ENCODE data around the gene DERA. TPM values are rescaled to one million over a fixed set of nuclear protein-coding genes. Genes with fewer than 3 reads are reported as not detected.

The DERA gene
- total RNA-seq, 2 donors from 2014 or later: 33.5 to 36.2 TPM

- Mint-ChIP-seq H3K9me3 (no peaks in the 10 kb centered on the region), H3K36me3 (peaks cover 0 to 14% of the 10 kb centered on the region in 2 donors), H3K27ac (peak overlapping the region in 1 of 2 donors; percentile 39)
- ATAC-seq (peak in 1 of 2 donors; percentile 48), DNase-seq (ENCODE audit: low spot score in 2 of 2) (peak in 1 of 2 donors; percentile 7)
Measured at GRCh38 chr12:15979096-15980092, 68.3 kb downstream of the DERA start.

GRCh38 chr12:15982071-15982470 lies 70.9 kb downstream of the DERA start:
- ATAC-seq (no peak), DNase-seq (ENCODE audit: low spot score in 2 of 2) (no peak)
- H3K27ac Mint-ChIP-seq: no peak overlapping the region
- peaks cover 19 to 26% of the 10 kb centered on the region in 2 donors for H3K36me3 Mint-ChIP-seq
- no peaks in the 10 kb centered on the region for H3K9me3 Mint-ChIP-seq

DNA sequence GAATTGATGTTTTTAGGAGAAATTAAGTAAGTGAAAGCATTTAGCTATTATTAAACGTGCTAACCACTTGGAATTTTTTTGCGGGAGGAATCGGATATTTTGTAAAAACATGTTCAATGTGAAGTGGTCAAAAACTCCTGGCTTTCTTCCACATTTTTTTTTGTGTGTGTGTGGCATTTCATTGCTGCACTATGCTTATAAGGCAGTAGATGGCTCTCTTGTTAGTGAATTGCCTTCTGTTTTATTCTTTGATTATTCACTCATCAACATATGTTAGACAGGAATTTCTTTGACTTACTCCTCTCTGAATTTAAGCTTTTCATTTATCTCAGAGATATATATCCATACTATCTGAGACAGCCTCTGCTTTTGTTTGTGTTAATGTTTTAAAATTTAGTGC lies 71.3 kb downstream of the DERA start:
- no peak for DNase-seq (ENCODE audit: low spot score in 2 of 2)
- H3K27ac Mint-ChIP-seq: no peak overlapping the region
- H3K9me3 Mint-ChIP-seq: no peaks in the 10 kb centered on the region
- no peak for ATAC-seq
- peaks cover 23 to 27% of the 10 kb centered on the region in 2 donors for H3K36me3 Mint-ChIP-seq

GRCh38 chr12:15982921-15983320 lies 71.8 kb downstream of the DERA start:
- peaks cover 27 to 31% of the 10 kb centered on the region in 2 donors for H3K36me3 Mint-ChIP-seq
- no peaks in the 10 kb centered on the region for H3K9me3 Mint-ChIP-seq
- ATAC-seq (no peak), DNase-seq (ENCODE audit: low spot score in 2 of 2) (no peak)
- peak overlapping the region in 1 of 2 donors; percentile 34 for H3K27ac Mint-ChIP-seq

- Mint-ChIP-seq H3K27ac (no peak overlapping the region), H3K36me3 (peaks cover 27 to 36% of the 10 kb centered on the region in 2 donors), H3K9me3 (no peaks in the 10 kb centered on the region)
- DNase-seq (ENCODE audit: low spot score in 2 of 2) (no peak), ATAC-seq (no peak)
Measured at GRCh38 chr12:15984097-15984800, 73.1 kb downstream of the DERA start.

- Mint-ChIP-seq H3K9me3 (no peaks in the 10 kb centered on the region), H3K27ac (no peak overlapping the region), H3K36me3 (peaks cover 27 to 36% of the 10 kb centered on the region in 2 donors)
- ATAC-seq (no peak), DNase-seq (ENCODE audit: low spot score in 2 of 2) (no peak)
Measured at GRCh38 chr12:15984963-15985362, 73.8 kb downstream of the DERA start.

- ATAC-seq (no peak), DNase-seq (ENCODE audit: low spot score in 2 of 2) (no peak)
- Mint-ChIP-seq H3K27ac (no peak overlapping the region), H3K9me3 (no peaks in the 10 kb centered on the region), H3K36me3 (peaks cover 36 to 44% of the 10 kb centered on the region in 2 donors)
Measured at GRCh38 chr12:15987696-15988095, 76.6 kb downstream of the DERA start.

- DNase-seq (ENCODE audit: low spot score in 2 of 2) (no peak), ATAC-seq (no peak)
- H3K36me3 Mint-ChIP-seq: peaks cover 36 to 39% of the 10 kb centered on the region in 2 donors
Measured at GRCh38 chr12:15988983-15989755, 78.0 kb downstream of the DERA start.

DNA sequence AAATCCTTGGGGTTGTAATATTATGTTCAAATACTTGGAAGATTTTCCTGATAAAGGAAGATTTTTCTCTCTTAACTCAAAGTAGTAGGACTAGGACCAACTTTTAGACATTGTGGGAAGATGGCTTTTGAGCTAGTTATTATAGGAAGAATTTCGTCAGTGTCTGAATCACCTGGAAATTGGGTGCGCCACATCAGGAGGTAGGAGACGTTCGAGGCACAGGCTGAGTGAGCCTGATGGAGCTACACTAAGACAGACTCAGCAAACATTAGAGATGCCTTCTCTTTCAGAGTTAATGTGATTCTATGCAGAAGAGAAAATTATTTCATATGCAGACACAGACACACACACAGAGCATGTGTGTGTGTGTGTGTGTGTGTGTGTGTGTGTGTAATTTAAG lies 84.7 kb downstream of the DERA start:
- Mint-ChIP-seq H3K9me3 (no peaks in the 10 kb centered on the region), H3K36me3 (peaks cover 6 to 10% of the 10 kb centered on the region in 2 donors), H3K27ac (no peak overlapping the region)
- DNase-seq (ENCODE audit: low spot score in 2 of 2) (no peak), ATAC-seq (no peak)

More at GRCh38 chr12:15988983-15989755, 78.0 kb downstream of the DERA start:
- no peaks in the 10 kb centered on the region for H3K9me3 Mint-ChIP-seq
- no peak overlapping the region for H3K27ac Mint-ChIP-seq

DNA sequence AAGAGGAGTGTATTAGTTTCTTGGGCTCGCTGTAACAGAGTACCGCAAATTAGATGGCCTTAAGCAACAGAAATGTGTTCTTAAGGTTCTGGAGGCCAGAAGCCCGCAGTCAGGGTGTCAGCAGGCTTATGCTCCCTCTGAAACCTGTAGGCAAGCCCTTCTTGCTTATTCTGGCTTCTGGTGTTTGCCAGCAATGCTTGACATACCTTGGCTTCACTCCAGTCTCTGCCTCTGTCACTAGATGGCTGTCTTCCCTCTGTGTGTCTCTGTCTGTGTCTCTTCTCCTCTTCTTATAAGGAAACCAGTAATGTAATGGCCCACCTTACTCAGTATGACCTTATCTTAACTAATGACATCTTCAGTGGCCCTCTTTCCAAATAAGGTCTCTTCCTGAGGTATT lies 85.1 kb downstream of the DERA start:
- peaks cover 1 to 10% of the 10 kb centered on the region in 2 donors for H3K36me3 Mint-ChIP-seq
- ATAC-seq (no peak), DNase-seq (ENCODE audit: low spot score in 2 of 2) (no peak)
- no peak overlapping the region for H3K27ac Mint-ChIP-seq
- H3K9me3 Mint-ChIP-seq: no peaks in the 10 kb centered on the region

- DNase-seq (ENCODE audit: low spot score in 2 of 2) (no peak), ATAC-seq (no peak)
- H3K9me3 Mint-ChIP-seq: no peaks in the 10 kb centered on the region
- H3K27ac Mint-ChIP-seq: no peak overlapping the region
- H3K36me3 Mint-ChIP-seq: peaks cover 0 to 10% of the 10 kb centered on the region in 2 donors
Measured at GRCh38 chr12:15996948-15997347, 85.8 kb downstream of the DERA start.

GRCh38 chr12:15997910-15998309 lies 86.8 kb downstream of the DERA start:
- Mint-ChIP-seq H3K9me3 (no peaks in the 10 kb centered on the region), H3K36me3 (peaks cover 0 to 5% of the 10 kb centered on the region in 2 donors), H3K27ac (no peak overlapping the region)
- DNase-seq (ENCODE audit: low spot score in 2 of 2) (no peak), ATAC-seq (no peak)

DNA sequence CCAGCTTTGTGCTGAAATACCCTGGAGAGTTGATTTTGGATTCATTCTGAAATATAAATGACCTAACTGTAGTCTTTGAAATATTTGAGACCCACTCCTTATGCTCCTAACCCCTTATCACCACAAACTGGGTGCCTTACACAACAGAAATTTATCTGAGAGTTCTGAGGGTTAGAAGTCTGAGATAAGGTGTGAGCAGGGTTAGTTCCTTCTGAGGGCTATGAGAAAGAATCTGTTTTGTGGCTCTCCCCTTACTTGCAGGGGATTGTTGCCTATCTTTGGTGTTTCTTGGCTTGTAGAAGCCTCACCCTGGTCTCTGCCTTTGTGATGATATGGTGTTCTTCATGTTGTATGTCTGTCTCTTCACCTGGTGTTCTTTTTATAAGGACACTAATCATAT lies 91.7 kb downstream of the DERA start:
- ATAC-seq (no peak), DNase-seq (ENCODE audit: low spot score in 2 of 2) (no peak)
- Mint-ChIP-seq H3K36me3 (peaks cover 0 to 5% of the 10 kb centered on the region in 2 donors), H3K27ac (no peak overlapping the region), H3K9me3 (no peaks in the 10 kb centered on the region)

GRCh38 chr12:16003460-16003859 lies 92.3 kb downstream of the DERA start:
- Mint-ChIP-seq H3K36me3 (peaks cover 5 to 6% of the 10 kb centered on the region in 2 donors), H3K9me3 (no peaks in the 10 kb centered on the region), H3K27ac (no peak overlapping the region)
- no peak for ATAC-seq
- DNase-seq (ENCODE audit: low spot score in 2 of 2): no peak

DNA sequence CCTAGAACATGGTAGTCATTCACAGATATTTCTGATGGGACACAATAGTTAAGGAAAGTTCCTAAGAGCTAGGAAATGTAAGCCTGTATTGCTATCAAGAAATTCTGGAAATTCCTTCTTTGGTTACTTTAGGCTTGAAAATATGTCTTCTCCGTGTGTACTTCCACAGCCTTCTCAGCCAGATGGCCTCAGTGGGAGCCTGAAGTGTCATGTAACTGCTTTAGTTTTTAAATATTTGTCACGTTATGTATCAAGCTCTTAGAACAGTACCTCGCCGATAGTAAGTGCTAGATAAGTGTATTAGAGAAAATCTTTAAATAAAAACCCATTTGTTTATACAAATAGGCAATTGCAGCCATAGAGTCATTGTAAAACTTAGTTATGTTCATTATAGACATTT lies 95.6 kb downstream of the DERA start:
- Mint-ChIP-seq H3K27ac (no peak overlapping the region), H3K9me3 (no peaks in the 10 kb centered on the region), H3K36me3 (peaks cover 7 to 12% of the 10 kb centered on the region in 2 donors)
- ATAC-seq (no peak), DNase-seq (ENCODE audit: low spot score in 2 of 2) (no peak)

DNA sequence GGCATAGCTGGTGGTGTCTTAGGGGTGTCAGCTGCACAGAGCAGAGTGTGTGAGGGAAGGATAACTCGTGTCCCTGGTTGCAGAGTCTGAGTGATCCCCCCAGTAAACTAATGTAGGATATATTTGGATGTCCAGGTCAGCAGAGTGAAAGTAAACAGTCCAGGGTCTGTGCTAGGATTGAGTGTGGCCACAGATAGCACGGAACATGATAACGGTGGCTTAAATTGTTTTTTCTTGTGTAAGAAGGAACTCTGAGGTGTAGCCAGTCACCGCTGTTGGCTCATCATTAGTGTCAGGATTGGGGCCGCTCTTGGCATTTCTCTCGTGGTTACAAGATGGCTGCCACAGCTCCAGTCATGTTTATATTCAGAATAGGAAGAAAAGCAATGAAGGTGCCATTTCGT lies 97.3 kb downstream of the DERA start:
- Mint-ChIP-seq H3K36me3 (peaks cover 20 to 22% of the 10 kb centered on the region in 2 donors), H3K9me3 (peaks cover 7 to 10% of the 10 kb centered on the region in 2 donors), H3K27ac (no peak overlapping the region)
- no peak for DNase-seq (ENCODE audit: low spot score in 2 of 2)
- no peak for ATAC-seq

All from activated naive CD4-positive, alpha-beta T cell treated with anti-CD3 and anti-CD28 coated beads, Interleukin-2, amount 50 U/mL, for 72 hours (primary cell).